GM12875 (cell line): Measurements from ENCODE around the gene GMPS.

Experiments used
- H3K4me3 ChIP-seq: one replicate; pipeline ENCODE4 v1.5.1; 2011; ENCODE audit warnings: low read depth, low read length, control low read depth
- TF ChIP-seq, protein P1 (sequence below): IDR thresholded peaks from 2 replicates; pipeline ENCODE4 v1.5.1; 2011; ENCODE audit warnings: low read depth, mild to moderate bottlenecking, control low read depth, inconsistent platforms, low read length, moderate library complexity, borderline replicate concordance; ENCODE audit not compliant: insufficient read depth

The GMPS gene

GRCh38 chr3:155983834-155984474, 113.5 kb downstream of the GMPS start:
- TF ChIP-seq, protein P1, sequence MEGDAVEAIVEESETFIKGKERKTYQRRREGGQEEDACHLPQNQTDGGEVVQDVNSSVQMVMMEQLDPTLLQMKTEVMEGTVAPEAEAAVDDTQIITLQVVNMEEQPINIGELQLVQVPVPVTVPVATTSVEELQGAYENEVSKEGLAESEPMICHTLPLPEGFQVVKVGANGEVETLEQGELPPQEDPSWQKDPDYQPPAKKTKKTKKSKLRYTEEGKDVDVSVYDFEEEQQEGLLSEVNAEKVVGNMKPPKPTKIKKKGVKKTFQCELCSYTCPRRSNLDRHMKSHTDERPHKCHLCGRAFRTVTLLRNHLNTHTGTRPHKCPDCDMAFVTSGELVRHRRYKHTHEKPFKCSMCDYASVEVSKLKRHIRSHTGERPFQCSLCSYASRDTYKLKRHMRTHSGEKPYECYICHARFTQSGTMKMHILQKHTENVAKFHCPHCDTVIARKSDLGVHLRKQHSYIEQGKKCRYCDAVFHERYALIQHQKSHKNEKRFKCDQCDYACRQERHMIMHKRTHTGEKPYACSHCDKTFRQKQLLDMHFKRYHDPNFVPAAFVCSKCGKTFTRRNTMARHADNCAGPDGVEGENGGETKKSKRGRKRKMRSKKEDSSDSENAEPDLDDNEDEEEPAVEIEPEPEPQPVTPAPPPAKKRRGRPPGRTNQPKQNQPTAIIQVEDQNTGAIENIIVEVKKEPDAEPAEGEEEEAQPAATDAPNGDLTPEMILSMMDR = no peak
- H3K4me3 ChIP-seq = no peak overlapping the region

DNA sequence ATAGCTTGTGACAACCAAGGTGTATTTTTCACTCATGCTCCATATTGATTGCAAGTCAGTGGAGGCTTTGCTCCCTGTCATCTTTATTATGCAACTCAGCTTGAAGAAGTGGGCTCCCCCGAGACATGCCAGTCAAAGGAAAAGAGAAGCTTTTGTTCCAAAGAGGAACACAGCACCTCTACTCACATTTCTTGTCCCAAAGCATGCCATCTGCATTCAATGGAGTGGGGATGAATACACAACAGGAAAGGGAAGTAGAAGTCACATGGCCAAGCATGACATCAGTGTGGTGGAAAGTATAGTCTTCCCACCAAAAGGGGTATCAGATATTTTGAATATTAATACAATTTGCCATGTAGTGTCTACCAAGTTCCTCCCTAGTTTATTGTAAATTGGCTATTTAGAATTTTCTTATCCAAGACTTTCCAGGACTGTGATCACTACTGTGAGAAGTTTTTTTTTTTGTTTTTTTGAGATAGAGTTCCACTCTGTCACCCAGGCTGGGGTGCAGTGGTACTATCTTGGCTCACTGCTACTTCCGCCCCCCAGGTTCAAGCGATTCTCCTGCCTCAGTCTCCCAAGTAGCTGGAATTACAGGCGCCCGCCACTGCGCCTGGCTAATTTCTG, 114.5 kb downstream of the GMPS start:
- H3K4me3 ChIP-seq = no peak overlapping the region
- TF ChIP-seq, protein P1 = no peak

DNA sequence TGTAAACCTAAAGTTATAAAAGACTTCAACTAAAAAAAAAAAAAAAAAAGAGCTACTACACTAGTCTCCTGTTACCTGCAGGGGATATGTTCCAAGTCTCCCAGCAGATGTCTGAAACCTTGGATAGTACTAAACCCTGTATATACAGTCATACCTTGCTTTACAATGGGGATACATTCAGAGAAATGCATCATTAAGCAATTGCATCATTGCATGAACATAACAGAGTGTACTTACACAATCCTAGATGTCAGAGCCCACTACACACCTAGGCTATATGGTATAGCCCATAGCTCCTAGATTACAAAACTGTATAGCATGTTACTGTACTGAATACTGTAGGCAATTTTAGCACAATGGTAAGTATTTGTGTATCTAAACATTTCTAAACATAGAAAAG, 119.1 kb downstream of the GMPS start:
- H3K4me3 ChIP-seq = no peak overlapping the region
- TF ChIP-seq, protein P1 = no peak

- TF ChIP-seq, protein P1 = no peak
- no peak overlapping the region for H3K4me3 ChIP-seq
Measured at GRCh38 chr3:155991212-155991611, 120.8 kb downstream of the GMPS start.

- TF ChIP-seq, protein P1 = no peak
- H3K4me3 ChIP-seq = no peak overlapping the region
Measured at GRCh38 chr3:155991847-155992246, 121.4 kb downstream of the GMPS start.
